ENCODE results near the gene BCAS4.
"Not testable (repeated sequence)": the region's sequence is repeated elsewhere in the genome, so short reads cannot be mapped to it uniquely, and the experiment has no call there.

Gene BCAS4, protein sequence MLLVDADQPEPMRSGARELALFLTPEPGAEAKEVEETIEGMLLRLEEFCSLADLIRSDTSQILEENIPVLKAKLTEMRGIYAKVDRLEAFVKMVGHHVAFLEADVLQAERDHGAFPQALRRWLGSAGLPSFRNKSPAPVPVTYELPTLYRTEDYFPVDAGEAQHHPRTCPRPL

DNA sequence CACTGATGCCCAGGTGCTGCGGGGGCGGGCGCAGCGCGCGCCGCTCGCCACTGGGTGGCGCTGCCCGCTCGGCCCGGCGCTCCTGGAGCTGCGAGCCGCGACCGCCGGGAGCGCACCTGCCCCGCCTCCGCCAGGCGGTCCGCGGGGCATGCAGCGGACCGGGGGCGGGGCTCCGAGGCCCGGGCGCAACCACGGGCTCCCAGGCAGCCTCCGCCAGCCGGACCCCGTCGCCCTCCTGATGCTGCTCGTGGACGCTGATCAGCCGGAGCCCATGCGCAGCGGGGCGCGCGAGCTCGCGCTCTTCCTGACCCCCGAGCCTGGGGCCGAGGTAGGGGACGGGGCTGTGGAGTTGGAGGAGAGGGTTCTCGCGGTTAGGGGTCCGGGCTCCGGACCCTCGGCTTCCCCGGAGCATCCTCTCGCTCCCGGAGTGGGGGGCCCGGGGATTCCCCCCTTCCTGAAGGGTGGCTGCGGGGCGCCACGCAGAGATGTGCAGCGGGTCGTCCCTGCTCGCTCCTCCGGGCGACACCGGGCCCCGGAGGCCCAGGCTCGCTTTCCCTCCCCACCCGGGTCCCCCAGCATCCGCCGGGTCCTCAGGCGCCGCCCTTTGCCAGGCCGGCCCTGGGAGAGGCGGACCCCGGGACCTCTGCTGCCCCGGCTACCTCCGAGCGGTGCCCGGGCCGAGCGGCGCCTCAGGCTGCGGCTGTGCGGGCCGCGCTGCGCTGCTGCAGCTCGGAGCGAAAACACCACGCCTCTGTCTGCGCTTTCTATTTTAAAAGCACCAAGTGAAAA, at the start of gene BCAS4:
TSS of gene BCAS4 (plus strand) at position 216 of the 789 bp plus-strand sequence. CDS start at position 239, 23 bp downstream.
- FAIRE-seq: no peak

DNA sequence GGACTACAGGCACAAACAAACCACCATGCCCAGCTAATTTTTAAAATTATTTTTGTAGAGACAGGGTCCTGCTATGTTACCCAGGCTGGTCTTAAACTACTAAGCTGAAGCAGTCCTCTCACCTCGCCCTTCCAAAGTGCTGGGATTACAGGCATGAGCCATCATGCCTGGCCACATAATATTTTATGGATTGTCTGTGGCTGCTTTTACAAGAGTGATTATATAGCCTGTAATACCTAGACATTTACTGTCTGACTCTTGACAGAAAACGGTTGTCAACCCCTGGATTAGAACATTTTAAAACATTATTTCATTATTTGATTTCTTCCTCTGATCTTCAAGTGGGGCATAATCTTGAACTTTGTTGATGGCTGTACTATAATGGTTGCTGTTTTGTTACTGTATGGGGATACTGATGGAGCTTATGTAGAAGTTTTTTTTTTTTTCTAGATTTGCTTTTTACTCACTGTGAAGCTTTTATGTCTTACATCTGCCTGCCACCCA, 49.2 kb upstream of the BCAS4 start:
- FAIRE-seq: no peak

DNA sequence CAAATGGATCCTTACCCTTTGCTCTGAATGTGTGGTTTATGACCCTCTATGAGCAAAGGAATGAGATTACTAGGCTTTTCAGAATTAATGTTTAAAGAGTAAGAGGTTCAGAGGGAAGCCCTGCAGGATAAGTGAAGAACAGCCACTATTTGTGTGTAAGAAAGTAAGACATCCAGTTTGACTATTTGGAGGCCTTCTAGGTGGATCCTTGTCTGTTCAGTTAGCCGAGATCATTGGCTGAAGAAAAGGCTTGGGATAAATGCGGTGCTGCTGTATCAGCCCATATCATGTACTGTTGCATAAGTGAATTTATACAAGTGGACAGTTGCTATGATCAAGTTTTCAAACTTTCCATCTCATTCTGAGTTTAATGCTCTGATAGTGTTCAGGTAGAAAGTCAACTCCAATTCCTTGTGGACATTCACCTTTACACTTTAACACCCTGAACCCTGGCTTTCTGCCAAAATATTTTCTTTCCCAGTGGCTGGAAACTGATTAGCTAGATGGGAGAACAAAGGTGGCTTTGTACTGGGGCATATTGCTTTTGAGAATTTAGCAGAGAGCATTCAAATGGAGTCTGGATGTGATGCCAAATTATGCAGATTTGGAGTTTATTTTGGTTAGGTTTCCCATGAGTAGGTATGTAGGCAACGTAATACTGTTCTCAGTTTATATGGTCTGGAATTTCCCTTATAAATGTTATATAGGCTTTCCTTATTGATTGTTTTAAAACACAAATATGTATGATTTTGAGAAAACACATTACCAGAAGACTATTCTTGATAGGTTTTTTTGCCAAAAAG, 48.5 kb upstream of the BCAS4 start:
- no peak for FAIRE-seq

DNA sequence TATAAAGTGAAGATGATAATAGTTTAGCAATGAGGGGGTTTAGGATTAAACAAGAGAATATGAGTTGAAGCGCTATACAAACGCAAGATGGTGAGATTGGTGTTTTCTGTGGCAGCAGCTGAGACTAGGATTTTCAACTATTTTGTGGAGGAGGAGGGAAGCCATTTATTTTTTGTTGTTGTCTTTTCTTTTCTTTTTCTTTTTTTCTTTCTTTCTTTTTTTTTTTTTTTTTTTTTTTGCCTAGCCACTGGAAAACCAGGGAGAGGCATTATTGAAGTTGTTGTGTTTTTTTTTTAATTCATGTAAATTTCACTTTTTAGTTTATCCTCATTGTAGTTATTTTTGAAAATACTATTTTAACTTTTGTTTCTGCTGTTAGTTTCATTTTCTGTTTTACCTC, 47.6 kb upstream of the BCAS4 start:
- FAIRE-seq: peak; percentile 80

DNA sequence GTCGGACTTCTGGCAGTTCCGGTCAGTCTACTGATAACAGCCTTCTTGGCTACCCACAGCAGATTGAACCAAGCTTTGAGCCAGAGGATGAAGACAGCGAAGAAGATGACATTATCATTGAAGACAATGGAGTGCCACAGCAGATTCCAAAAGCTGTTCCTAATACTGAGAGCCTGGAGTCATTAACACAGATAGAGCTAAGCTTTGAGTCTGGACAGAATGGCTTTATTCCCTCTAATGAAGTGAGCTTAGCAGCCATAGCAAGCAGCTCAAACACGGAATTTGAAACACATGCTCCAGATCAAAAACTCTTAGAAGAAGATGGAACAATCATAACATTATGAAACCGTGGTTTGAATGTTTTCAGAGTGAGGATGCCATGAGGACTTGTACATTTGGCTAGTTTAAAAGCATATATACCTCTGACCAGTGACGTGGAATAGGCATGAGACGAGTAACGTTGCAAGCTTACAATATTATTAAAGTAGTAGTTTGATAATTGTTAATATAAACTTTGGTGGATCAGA, 44.7 kb upstream of the BCAS4 start:
- no peak for FAIRE-seq

DNA sequence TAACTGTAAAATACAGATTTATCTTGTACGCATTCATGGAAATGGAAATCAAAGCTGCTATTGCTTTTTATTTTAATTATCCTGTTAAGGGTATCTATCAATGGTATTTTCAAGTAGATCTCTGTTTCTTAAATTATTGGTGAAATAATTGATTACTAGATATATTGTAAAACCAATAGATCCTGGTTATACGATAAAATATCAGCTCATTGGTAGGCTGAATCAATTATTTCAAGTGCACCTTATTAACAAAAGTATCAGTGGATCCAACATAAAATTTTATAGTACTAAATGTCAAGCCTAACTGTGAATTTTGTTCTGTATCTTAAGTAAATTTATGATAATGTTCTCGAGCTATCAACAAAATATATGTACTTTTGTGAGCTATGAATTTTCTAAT, 41.7 kb upstream of the BCAS4 start:
- no peak for FAIRE-seq

DNA sequence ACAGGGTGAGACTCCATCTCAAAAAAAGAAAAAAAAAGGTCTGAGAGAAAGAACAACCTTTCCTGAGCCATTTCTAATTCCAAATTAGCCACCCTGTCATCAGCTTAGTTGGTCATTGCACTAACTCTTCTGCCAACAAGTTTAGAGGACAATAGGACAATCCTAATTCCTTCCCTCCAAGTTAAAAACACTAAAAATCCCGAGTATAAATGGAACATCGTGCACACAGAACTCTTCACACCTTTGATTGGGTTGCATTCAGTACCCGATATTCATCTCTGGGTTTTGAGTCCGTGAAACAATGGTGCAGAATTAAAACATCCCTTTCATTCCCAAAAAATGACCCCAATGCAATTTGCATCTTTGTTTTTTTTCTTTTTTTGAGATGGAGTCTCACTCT, 40.4 kb upstream of the BCAS4 start:
- no peak for FAIRE-seq

DNA sequence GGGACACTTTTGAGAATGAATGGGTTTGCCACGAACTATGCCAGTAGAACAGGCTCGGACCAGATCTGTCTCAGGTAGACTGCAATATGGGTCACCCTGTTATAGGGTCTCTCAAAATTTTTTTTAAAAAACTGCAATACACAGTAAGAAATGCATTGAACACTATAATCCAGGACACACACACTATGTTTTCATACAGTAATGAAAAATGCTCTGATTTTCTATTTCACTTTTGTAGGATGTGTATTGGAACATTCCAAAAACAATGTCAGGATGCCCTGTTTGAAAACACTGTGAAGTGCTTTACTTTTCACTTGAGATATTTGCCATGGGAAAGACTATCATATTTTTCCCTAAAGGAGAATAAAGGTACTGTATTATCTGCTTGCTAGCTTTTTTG, 38.4 kb upstream of the BCAS4 start:
- no peak for FAIRE-seq

DNA sequence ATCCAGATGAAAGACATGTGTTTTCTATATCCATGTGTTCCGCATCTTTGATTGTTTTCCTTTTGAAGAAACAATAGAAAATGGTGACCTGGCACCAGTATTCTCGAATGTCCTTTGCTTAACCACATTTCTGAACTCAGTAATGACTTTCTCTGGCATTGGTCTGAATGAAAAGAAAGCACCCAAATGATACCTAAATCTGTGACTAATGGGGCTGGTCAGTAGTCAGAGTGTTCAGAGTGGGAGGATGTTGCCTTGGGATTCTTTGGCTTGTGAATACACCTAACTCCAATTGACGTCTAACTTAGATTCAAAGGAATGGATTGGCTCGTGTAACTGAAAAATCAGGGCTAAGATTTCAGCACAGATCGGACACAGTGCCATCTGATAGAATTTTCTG, 36.4 kb upstream of the BCAS4 start:
- FAIRE-seq: no peak

DNA sequence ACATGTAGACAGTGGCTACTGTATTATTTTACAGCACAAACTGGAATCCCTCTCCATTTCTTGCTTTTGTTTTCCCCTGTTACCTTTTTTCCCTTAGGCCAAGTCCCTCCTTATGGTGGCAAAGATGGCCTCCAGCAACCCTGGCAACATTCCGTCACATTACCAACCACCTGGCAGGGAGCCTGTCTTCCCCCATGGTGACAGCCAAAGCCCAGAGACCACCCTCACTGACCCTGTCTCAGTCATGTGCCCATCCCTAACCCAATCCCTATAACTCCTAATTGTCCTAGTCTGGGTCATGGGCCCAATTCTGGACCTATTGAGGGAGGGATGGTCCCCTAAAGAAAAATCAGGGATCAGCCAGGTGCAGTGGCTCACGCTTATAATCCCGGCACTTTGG, 35.9 kb upstream of the BCAS4 start:
- no peak for FAIRE-seq

DNA sequence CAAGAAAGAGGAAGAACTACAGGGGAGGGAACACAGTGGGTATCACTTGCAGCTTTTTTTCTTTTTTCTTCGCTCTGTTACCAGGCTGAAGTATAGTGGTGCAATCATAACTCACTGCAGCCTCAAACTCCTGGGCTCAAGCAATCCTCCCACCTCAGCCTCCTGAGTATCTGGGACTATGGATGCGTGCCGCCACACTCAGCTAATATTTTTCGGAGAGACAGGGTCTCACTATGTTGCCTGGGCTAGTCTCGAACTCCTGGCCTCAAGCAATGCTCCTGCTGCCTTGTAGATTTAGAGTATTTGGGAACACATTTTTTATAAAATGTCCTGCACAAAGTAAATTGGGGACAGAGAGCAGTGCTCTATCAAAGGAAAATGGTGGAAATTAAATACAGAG, 35.2 kb upstream of the BCAS4 start:
- FAIRE-seq: no peak

DNA sequence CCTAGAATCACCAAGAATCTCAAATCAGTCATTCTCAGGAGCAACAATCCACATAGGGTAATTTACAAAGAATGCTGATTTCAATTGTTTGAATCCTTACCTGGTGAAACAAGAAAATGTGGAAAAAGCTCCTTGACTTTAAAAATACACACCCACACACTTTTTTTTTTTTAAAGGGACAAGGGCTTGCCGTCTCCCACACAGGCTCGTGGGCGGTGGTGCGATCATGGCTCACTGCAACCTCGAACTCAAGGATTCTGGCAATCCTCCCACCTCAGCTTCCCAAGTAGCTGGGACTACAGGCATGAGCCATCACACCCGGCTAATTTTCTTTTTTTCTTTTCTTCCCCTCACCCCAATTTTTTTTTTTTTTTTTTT, 32.8 kb upstream of the BCAS4 start:
- no peak for FAIRE-seq

DNA sequence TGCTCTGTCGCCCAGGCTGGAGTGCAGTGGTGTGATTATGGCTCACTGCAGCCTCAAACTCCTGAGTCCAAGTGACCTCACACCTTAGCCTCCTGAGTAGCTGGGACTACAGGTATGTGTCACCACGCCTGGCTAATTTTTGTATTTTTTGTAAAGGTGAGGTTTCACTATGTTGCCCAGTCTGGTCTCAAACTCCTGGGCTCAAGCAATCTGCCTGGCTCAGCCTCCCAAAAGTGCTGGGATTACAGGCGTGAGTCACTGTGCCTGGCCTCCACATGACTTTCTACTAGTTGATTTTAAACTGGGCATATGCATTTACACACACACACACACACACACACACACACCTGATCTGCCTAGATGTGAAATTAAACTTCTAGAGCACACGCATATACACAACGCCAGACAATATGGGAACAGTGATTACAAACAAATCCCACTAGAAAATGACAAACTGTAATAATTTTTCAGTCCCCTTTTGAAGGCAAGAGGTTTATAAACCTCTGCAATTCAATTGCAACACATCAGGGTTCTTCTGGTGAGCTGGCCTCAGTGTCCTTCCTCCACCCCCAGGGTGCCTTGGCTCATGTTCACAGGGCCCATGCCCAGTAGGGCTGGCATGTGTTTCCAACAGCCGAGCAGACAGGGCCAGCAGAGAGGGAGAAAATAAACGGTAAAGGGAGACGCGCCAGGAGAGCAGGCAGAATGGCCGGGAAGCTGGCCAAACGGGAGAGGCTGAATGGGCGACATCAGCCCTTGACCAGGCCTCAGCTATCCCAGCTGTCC, 32.2 kb upstream of the BCAS4 start:
- FAIRE-seq: peak; percentile 34

DNA sequence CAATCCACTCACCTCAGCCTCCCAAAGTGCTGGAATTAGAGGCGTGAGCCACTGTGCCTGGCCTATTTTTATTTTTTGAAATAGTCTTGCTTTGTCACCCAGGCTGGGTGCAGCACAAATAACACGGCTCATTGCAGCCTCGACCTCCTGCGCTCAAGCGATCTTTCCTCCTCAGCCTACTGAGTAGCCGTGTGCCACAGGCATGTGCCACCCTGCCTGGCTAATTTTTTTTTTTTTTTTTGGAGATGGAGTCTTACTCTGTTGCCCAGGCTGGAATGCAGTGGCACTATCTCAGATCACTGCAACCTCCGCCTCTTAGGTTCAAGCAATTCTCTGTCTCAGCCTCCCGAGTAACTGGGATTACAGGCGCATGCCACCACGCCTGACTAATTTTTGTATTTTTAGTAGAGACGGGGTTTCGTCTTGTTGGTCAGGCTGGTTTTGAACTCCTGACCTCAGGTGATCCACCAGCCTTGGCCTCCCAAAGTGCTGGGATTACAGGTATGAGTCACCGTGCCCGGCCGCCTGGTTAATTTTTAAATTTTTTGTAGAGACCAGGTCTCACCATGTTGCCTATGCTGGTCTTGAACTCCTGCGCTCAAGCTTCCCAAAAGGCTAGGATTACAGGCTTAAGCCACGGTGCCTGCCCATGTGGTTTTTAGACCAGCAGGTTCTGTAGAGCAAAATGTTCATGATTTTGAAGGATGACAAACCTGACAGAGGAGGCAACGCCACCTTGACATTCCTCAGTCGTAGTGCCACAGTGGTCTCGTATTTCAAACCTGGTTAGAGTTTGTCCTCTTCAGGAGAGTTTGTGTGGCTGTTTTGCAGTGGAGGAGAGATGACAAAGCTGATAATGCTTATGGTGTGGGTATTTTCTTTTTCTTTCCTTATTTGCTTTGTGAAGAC, 31.1 kb upstream of the BCAS4 start:
- not testable (repeated sequence) for FAIRE-seq

DNA sequence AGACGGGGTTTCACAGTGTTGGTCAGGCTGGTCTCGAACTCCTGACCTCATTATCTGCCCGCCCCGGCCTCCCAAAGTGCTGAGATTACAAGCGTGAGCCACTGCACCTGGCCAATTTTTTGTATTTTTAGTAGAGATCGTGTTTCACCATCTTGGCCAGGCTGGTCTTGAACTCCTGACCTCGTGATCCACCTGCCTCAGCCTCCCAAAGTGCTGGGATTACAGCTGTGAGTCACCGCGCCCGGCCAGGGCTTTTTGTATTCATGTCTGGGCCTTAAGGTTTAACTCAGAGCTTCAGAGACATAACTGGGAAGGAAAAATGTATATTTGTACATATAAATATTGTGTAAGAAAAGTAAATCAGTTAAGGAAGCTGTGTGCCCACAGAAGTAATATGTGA, 29.6 kb upstream of the BCAS4 start:
- FAIRE-seq: not testable (repeated sequence)

DNA sequence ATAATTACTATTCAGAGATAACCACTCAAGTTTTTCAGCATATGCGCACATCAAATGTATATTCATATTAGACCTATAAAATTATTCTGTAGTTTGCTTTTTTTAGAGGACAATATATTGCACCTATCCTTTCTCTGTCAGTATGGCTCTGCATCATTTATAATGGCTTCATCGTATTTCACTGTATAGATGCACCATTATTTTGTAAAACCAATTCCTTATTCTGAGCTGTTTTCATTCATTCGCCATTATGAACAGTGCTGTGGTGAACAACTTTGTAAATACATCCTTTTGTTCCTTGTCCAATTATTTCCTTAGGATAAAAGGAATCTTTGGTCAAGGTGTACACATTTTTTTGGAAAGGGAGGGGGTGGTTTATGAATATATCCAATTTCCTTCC, 29.2 kb upstream of the BCAS4 start:
- FAIRE-seq: peak; percentile 19

DNA sequence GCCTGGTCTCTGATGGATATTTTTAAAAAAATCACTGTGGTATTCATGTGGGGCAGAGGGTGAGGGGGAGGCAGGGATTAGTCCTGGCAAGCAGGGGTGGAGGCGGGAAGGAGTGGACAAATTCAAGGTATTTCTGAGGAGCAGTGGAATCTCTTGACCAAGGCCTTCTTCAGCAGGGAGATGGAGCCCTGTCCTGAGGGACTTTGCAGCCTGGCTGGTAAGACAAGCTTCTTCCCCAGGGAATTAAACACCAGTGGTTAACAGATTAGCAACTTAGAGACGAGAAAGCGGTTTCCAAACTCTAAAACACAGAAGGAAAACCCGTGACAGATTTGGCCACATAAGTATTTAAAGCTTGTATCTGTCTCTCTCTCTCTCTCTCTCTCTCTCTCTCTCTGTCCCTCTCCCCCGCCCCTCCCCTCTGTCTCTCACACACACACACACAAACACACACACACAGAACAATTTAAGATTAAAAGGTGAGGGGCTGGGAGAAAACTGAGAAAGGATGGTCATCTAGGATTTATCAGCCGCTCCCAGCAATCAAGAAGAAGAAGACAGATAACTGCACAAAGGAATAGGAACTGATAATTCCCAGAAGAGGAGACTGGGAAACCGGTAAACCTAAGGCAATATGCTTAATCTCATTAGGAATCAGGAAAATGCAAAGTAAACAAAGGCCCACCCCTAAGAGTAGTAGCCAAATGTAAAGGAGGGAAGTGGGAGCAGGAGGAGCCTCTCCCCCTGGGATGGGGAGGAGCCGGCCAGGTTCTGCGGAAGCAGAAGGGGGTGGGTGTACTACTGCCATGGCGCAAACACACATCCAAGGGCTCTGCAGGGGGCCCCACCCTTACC, 27.7 kb upstream of the BCAS4 start:
- FAIRE-seq: peak; percentile 95

DNA sequence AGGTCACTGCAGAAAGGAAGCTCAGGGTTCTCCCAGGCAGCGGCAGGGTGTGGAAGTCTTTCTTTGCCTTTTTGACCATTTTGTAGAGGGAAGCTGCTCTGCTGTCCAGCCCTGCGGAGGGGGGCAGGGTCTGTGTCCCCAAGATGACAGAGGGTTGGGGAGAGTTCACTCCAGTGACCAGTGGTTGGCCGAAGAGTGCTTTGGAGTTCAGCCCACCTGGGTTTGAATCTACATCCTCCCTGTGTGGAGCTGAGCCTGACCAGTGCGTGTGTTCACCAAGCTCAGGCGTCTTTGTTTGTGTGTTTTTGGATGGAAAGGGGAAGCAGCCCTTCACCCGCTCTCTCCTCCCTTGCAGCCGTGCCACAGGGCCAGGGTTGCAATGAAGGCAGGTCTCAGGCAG, 25.9 kb upstream of the BCAS4 start:
- FAIRE-seq: not testable (repeated sequence)

DNA sequence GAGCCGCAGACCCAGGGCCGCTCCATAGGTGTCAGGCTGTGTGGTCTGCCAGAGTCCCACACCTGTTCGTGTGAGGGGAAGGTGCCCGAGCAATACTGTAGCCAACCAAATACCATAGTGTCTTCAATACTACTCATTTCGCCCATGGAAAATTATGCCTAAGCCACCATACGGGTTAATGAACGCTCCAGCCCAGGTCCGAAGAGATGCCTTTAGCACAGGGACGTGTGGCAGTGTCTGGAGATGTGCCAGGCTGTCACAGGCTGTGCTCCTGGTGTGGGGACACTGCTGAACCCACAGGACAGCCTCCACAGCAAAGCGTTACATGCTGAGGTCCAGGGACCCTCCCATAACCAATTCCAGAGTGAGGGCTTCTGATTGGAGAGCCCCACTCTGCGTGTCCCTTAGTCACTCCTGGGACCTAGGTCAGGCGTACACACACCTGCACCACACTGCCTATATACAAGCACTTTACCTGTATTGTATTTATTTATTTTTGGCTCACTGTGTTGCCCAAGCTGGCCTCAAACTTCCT, 25.2 kb upstream of the BCAS4 start:
- FAIRE-seq: not testable (repeated sequence)

DNA sequence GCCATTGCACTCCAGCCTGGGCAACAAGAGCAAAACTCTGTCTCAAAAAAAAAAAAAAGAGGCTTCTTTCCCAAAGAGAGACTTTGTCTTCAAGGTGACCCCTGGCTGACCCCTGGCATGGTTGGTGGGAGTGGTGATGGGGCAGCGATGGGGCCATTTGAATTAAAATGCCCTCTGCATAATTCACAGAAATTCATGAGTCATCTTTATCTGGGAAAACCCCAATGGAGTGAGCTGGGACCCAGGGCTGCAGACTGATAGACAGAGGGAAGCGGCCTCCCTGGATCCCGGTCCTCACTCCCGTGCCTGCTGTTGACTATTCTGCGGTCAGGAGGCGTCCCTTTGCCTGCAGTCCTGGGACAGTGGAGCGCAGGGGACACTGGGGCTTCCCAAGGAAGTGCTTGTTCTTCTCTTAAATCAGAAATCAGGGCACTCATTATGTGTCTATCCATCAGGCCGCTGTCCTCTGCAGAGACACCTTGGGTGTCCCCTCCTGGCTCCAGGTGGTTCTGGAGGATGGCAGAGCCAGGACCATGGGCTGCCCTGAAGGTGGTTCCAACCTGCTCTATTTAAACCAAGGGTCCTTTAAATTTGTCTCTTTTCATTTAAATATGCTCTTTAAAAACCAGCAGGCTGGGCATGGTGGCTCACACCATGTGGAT, 23.3 kb upstream of the BCAS4 start:
- FAIRE-seq: not testable (repeated sequence)

Measured in G401.6 (cell line).